Measurements from ENCODE around the gene TCF7.

TCF7 gene

GRCh38 chr5:134112726-134113362, 1.6 kb upstream of the TCF7 start:
- DNase-seq (ENCODE audit: low read depth in 2 of 3, low spot score in 2 of 3): no peak

GRCh38 chr5:134113363-134113889, 1.1 kb upstream of the TCF7 start:
- no peak for DNase-seq (ENCODE audit: low read depth in 2 of 3, low spot score in 2 of 3)

GRCh38 chr5:134114886-134115805, 665 bp downstream of the TCF7 start:
- peak in 1 of 3 experiments; percentile 55 for DNase-seq (ENCODE audit: low read depth in 2 of 3, low spot score in 2 of 3)

- no peak for DNase-seq (ENCODE audit: low read depth in 2 of 3, low spot score in 2 of 3)
These were observed 1.3 kb downstream of the TCF7 start for GRCh38 chr5:134115806-134116175.

- no peak for DNase-seq (ENCODE audit: low read depth in 2 of 3, low spot score in 2 of 3)
These were observed 1.8 kb downstream of the TCF7 start for GRCh38 chr5:134116286-134116685.

GRCh38 chr5:134116789-134117761, 2.6 kb downstream of the TCF7 start:
- DNase-seq (ENCODE audit: low read depth in 2 of 3, low spot score in 2 of 3): no peak

GRCh38 chr5:134118212-134118835, 3.8 kb downstream of the TCF7 start:
- DNase-seq (ENCODE audit: low read depth in 2 of 3, low spot score in 2 of 3): no peak

GRCh38 chr5:134119720-134120119, 5.2 kb downstream of the TCF7 start:
- DNase-seq (ENCODE audit: low read depth in 2 of 3, low spot score in 2 of 3): no peak

GRCh38 chr5:134120386-134121138, 6.1 kb downstream of the TCF7 start:
- DNase-seq (ENCODE audit: low read depth in 2 of 3, low spot score in 2 of 3): no peak

GRCh38 chr5:134122530-134122929, 8.0 kb downstream of the TCF7 start:
- DNase-seq (ENCODE audit: low read depth in 2 of 3, low spot score in 2 of 3): no peak

- no peak for DNase-seq (ENCODE audit: low read depth in 2 of 3, low spot score in 2 of 3)
These were observed 8.9 kb downstream of the TCF7 start for GRCh38 chr5:134123360-134123759.

GRCh38 chr5:134124289-134125038, 10.0 kb downstream of the TCF7 start:
- no peak for DNase-seq (ENCODE audit: low read depth in 2 of 3, low spot score in 2 of 3)

GRCh38 chr5:134125039-134126015, 10.8 kb downstream of the TCF7 start:
- no peak for DNase-seq (ENCODE audit: low read depth in 2 of 3, low spot score in 2 of 3)

- no peak for DNase-seq (ENCODE audit: low read depth in 2 of 3, low spot score in 2 of 3)
These were observed 12.9 kb downstream of the TCF7 start for GRCh38 chr5:134127376-134127861.

GRCh38 chr5:134127988-134128647, 13.6 kb downstream of the TCF7 start:
- DNase-seq (ENCODE audit: low read depth in 2 of 3, low spot score in 2 of 3): no peak

- no peak for DNase-seq (ENCODE audit: low read depth in 2 of 3, low spot score in 2 of 3)
These were observed 14.1 kb downstream of the TCF7 start for GRCh38 chr5:134128648-134128995.

Data from activated CD8-positive, alpha-beta memory T cell treated with anti-CD3 and anti-CD28 coated beads for 48 hours (primary cell).